ENCODE data around the gene ANKRD28.

Gene ANKRD28

DNA sequence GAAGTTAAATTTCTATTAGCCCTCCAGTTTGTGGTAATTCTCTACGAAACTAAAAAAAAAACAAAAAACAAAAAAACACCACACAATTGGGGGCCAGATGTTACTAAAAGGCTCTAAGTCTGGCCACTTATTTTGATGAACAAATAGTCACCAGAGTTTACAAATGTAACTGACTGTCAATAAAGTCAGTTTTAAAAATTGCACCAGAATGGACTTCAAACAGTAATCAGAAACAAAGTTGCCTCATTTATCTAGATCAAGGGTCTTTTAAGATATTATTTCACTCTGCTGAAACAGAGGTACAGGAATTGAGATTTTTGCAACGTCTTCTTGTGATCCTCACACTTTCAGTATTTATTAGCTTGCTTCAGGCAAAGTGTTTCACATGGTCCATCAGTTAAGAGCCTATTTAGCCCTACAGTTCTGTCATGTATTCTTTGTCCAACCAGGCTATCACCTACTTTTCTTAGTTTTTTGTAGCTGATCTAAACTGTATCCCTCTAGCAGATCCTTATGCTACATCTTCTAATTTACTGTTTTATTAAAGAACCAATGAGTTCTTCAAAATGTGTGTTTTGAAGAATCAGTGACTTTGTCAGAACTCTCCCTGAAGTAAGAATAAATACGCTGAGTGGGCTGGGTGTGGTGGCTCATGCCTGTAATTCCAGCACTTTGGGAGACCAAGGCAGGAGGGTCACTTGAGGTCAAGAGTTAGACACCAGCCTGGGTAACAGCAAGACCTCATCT, 74.7 kb downstream of the ANKRD28 start:
- DNase-seq (ENCODE audit: low spot score), result no peak

- no peak for DNase-seq (ENCODE audit: low spot score)
These were observed 81.6 kb downstream of the ANKRD28 start for GRCh38 chr3:15716178-15716577.

GRCh38 chr3:15714448-15714847, 83.3 kb downstream of the ANKRD28 start:
- DNase-seq (ENCODE audit: low spot score), result no peak

- DNase-seq (ENCODE audit: low spot score), result no peak
These were observed 84.4 kb downstream of the ANKRD28 start for GRCh38 chr3:15713364-15713763.

DNA sequence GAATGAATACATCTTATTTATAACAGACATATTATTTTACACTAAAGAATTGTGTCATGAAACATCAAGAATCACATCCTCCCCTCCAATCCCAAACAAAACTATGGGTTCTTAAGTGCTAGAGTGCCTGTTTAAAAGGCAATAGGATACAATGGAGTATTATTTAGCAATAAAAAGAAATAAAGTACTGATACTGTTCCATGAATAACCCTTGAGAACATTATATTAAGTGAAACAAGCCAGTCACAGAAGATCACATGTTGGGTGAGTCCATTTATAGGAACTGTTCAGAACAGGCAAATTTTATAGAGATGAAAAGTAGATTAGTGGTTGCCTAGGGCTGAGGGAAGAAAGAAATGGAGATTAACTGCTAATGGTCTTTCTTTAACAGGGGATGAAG, 86.5 kb downstream of the ANKRD28 start:
- DNase-seq (ENCODE audit: low spot score), result no peak

DNA sequence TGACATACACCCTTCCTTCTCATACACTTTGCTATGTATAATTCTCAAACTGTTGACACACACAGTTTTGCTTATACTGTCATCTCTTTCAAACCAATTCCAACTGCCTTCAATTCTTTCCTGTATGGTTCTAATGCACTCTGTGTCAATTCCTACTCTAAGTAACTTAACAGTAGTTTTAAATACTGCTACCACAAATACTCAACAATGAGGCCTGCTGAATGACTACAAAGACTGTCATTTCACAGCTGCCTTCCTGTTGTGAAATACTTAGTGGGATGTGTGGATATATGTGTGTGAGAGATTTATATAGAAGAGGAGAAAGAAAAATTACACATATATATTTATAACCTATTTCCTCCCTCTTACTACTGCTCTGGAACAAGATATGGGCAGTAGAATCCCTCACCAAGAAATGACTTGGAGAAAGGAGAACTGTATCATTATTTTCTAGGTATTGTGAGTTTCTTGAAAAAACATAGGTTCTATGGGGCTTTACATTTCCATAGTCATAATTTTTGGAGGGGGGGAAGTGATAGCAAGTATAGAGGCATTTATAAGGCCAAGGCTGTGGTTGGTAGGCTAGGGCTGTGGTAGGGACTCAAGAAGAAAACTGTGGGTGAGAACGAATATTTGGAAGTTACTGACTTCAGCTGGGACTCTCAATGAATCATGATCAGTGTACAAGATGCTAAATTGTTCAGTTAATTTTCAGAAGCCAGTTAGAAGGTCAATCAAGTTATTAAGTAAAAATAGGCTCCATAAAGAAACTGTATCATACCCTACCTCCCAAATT, 88.7 kb downstream of the ANKRD28 start:
- DNase-seq (ENCODE audit: low spot score), result no peak

GRCh38 chr3:15707779-15708178, 90.0 kb downstream of the ANKRD28 start:
- DNase-seq (ENCODE audit: low spot score), result no peak

DNA sequence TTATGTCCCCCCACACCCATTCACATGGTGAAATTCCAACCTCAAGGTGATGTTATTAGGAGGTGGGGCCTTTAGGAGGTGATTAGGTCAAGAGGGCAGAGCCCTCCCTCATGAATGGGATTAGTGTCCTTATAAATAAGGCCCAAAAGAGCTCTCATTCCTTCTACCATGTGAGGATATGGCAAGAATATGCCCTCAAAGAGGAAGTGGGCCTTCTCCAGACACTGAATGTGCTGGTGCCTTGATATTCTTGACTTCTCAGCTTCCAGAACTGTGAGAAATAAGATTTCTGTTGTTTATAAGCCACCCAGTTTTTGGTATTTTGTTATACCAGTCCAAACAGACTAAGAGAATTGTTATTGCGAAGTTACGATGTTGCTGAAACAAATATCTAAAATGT, 94.4 kb downstream of the ANKRD28 start:
- no peak for DNase-seq (ENCODE audit: low spot score)

DNA sequence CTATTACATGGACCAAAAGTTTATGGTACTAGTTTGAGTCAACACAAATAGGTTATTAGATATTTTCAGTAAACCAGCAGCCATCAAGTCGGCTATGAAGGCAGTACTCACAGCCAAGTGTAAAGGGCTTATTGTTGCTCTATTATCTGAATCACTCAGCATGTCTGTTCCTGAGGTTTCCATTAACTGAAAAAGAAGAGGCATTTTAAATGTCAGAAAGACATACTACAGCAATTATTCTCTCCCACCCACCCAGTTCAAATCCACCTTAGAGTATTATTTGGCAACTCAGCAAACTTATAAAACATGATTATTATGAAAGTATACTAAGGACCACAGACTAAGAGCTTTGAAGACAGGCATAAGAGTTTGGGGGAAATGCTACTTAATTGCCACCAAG, 103.2 kb downstream of the ANKRD28 start:
- no peak for DNase-seq (ENCODE audit: low spot score)

DNA sequence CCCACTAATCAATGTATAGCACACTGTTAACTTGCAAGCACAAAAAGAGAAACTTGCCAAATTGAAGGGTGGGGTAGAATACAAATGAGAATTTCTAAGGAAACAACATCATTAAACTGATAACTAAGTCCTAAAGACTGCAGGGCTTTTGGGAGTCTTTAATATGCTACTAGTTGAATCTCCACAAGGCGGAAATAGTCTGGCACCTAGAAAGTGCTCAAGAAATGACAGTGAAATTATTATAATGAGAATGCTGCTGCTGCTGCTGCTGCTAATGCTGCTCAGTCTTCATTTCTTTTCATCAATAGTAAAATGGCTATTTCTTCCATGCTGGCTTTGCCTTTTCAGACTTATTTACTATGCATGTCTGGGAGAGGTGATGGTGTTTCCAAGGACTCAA, 104.4 kb downstream of the ANKRD28 start:
- no peak for DNase-seq (ENCODE audit: low spot score)

GRCh38 chr3:15690748-15691147, 107.0 kb downstream of the ANKRD28 start:
- DNase-seq (ENCODE audit: low spot score), result no peak

GRCh38 chr3:15690230-15690629, 107.5 kb downstream of the ANKRD28 start:
- DNase-seq (ENCODE audit: low spot score), result no peak

DNA sequence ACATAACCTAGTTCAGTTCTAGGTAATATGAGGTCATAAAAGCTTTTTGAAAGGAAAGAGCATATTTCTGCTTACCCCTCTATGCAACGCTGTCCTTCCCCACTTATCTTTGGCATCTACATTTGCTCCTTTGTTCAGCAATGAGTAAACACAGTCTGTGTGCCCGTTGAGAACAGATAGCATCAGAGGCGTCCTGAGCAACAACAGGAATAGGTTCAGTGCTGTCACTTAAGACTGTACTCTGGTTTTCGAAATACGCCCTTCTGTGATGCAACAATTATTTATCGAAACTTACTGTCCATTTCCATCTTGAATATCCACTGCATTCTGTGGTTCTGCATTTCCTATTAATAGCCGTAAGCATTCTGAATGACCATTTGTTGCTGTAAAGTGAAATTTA, 111.9 kb downstream of the ANKRD28 start:
- DNase-seq (ENCODE audit: low spot score), result no peak

GRCh38 chr3:15683253-15683652, 114.5 kb downstream of the ANKRD28 start:
- no peak for DNase-seq (ENCODE audit: low spot score)

DNA sequence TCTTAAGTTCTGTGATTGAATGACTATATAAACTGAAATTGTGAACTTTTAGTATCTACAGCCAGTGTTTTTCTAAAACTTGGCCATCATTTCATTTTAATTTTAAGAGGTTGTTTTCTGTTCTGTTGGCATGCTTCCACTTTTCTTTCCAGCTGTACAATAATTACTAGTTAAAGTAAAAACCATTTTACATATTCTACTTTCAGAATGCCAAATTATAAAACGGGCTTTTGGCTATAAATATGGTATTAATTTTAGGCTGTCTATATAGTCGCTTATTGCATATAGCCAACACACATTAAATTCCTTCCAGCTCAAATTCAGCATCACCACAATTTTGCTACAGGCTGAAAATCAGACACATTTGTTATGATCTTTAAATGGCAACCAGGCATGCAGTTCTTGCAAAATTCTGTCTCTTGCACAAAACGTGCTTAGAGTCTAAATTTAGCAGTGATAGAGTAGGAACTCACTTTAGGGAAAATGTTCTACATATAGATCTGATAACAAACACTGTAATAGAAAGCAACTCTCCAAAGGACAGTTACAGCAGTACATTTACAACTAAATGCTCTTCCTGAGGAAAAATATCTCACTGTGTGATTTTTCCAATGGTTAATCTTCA, 115.1 kb downstream of the ANKRD28 start:
- DNase-seq (ENCODE audit: low spot score), result no peak

DNA sequence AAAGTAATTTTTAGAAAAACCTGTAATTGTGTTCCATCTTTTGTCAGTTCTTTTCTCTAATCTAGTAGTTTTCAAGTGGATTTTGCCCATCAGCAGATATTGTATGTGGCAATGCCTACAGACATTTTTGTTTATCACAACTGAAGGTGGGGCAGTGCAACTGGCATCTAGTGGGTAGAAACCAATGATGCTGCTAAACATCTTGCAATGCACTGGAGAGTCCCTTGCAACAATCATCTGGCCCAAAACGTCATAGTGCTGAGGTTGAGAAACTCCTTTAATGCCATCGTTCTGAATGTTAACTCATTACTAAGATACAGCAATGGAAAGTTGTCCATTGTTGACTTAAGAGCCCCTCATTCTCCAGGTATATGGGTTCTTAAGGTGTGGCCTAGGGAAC, 116.1 kb downstream of the ANKRD28 start:
- DNase-seq (ENCODE audit: low spot score), result no peak

- DNase-seq (ENCODE audit: low spot score), result no peak
These were observed 118.5 kb downstream of the ANKRD28 start for GRCh38 chr3:15679306-15679705.

- DNase-seq (ENCODE audit: low spot score), result no peak
These were observed 121.5 kb downstream of the ANKRD28 start for GRCh38 chr3:15676259-15676658.

DNA sequence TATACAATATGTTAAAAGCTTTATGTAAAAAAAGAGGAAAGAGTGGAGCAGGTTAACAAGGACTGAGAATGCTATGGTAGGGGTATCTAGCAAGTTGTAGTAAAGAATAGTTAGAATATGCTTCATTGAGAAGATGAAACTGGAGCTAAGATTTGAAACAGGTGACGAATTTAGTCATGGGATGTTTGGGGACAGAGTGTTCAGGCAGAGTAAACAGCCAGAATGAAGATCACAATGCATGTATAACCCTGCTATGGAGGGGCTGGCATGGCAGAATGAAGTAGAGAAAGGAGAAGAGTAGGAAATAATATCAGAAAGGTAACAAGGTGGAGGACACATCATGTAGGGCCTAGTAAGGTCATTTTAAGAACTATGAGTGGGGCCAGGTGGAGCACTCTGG, 124.2 kb downstream of the ANKRD28 start:
- no peak for DNase-seq (ENCODE audit: low spot score)

- DNase-seq (ENCODE audit: low spot score), result no peak
These were observed 130.3 kb downstream of the ANKRD28 start for GRCh38 chr3:15667484-15667883.

DNA sequence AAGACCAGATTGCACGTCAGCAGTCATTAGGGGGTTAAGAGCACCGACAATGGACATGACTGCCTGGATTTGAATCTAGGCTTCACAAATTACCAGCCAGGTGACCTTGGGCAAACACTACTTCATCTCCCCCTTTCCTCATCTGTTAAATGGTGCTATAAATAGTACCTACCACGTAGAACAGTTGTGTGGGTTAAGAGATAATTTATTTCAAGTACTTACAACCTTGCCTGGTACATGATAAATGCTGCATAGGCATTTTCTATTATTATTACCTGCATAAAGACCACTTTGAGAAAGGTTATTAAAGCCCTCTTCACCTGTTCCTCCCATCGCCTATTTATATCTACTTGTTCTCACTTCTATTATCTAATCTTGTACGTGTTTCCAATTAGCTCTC, 131.5 kb downstream of the ANKRD28 start:
- no peak for DNase-seq (ENCODE audit: low spot score)

- no peak for DNase-seq (ENCODE audit: low spot score)
These were observed 132.1 kb downstream of the ANKRD28 start for GRCh38 chr3:15665510-15666150.

DNA sequence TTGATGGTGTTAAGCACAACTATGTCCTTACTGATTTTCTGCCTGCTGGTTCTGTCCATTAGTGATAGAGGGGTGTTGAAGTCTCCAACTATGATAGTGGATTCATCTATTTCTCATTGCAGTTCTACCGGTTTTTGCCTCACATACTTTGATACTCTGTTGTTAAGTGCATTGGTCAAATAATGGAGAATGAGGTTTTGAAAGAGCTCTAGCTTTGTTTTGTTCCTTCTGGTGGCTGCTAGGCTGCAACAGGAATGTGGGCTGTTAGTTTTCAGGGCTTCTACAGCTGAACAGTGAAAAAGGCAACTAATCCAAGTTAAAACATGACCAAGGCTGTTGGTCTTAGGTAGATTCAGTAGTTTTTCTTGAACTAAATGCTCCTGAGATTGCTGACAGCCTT, 133.6 kb downstream of the ANKRD28 start:
- no peak for DNase-seq (ENCODE audit: low spot score)
